SKM-1 (cell line): Measurements from ENCODE around the gene SEMA6B.

Experiments
- DNase-seq: peaks from one replicate; lab custom pipeline; 2025; ENCODE audit not compliant: unreplicated experiment; lab: John Stamatoyannopoulos, UW

The SEMA6B gene

DNA sequence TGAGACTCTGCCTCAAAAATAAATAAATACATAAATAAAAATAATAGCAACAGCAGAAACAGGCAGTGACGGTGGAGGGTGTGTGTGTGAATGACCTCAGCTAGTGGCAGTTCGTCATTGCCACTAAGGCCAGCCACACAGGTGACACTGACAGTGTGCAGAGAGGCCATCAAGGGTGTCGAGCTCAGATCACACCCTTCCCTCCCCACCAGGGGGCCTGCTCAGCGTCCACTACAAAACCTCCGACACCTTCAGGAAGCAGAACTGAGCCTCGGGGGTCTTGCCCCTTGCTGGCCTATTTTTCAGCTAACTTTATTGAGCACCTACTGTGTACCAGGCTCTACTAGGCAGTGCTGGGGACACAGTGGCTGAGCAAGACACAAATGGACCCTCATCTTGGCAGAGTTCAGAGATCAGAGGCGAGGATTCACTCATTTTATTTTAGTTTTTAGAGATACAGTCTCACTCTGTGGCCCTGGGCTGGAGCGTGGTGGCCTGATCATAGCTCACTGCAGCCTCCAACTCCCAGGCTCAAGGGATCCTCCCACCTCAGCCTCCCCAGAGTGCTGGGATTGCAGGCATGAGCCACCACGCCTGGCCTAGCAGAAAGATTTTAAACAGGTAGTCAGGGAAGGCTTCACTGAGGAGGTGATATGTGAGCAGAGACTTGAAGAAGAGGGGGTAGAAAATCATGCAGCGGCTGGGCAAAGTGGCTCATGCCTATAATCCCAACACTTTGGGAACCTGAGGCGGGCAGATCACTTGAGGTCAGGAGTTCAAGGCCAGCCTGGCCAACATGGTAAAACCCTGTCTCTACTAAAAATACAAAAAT, 30.3 kb upstream of the SEMA6B start:
- DNase-seq: no peak

DNA sequence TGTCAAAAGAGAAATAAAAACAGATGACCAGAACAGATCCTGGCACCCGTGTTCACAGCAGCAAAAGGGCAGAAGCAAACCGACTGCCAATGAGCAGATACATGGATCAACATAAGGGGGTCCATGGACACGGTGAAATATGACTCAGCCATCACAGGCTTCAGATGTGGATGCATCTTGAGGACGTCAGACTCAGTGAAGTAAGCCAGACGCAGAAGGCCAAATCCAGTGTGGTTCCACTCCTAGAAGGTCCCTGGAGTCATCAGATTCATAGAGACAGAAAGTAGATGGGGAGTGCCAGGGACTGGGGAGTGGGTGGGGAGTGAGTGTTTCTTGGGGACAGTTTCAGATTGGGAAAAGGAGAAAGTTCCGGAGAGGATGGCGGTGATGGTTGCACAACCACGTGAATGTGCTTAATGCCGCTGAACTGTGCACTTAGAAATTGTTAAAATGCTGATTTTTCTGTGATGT, 28.8 kb upstream of the SEMA6B start:
- no peak for DNase-seq

DNA sequence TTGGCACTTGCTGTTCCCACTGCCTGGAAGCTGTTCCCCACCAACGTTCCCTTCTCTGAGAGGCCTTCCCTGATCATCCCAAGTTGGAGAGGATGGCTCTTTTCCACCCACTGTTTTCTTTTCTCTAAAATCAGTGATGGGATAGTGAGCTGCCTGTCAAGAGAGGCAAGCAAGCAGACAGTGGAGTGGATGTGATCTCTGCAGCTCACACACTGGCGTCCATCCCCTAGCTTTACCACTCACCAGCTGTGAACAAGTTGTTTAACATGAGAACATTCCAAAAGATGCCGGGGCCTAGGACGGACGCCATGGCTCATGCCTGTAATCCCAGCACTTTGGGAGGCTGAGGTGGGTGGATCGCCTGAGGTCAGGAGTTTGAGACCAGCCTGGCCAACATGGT, 28.0 kb upstream of the SEMA6B start:
- DNase-seq: no peak

DNA sequence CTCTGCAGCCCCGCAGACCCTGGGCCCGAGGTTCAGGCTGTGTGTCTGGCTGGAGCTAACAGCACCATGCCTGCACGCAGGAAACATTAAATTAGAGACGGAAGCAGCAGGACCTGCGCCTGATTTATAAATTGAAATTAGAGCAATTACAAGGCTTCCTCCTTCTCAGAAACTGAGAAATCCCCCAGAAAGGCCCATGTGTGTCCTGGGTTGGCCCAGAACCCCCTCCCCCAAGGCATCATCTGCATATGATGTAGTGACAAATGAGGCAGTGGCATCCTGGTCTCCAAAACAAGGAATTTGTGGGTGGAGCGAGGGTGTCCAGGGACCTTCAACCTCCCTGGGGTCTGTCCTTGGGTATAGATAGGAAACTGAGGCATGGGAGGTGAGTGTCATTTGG, 27.2 kb upstream of the SEMA6B start:
- no peak for DNase-seq

DNA sequence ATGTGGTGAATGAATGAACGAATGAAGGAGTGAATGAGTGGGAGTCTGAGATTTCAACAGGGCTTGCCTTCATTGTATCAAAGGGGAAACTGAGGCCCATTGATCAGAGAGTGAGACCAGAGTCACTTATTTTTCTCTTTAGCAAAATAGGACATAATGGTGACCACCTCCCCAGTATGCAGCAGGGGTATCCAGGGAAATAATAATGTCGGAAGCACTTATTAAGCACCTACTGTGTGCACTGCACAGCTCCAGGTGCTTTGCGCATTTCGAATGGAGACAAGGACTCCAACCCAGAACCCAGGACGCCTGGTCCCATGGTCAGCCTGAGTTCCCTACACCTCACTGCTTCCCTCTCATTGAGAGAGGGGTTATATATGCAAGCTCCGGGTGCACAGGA, 26.8 kb upstream of the SEMA6B start:
- no peak for DNase-seq

DNA sequence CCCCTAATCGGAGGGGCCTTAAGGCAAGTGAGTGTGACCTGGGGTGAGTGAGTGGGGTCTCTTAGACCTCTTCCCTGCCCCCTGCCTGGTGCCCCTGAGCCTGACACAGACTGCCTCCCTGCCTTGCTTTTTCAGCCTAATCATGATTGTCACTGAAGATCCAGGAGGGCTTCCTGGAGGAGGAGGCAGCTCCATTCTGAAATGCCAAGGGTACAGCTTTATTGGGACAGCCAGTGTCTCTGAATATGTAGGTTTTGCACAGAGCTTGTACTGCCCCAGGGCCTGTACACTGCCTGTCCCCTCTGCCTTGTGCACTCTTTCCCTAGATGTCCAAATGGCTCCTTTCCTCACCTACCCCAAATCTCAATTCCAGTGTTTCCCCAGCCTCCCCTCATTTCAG, 26.1 kb upstream of the SEMA6B start:
- no peak for DNase-seq

DNA sequence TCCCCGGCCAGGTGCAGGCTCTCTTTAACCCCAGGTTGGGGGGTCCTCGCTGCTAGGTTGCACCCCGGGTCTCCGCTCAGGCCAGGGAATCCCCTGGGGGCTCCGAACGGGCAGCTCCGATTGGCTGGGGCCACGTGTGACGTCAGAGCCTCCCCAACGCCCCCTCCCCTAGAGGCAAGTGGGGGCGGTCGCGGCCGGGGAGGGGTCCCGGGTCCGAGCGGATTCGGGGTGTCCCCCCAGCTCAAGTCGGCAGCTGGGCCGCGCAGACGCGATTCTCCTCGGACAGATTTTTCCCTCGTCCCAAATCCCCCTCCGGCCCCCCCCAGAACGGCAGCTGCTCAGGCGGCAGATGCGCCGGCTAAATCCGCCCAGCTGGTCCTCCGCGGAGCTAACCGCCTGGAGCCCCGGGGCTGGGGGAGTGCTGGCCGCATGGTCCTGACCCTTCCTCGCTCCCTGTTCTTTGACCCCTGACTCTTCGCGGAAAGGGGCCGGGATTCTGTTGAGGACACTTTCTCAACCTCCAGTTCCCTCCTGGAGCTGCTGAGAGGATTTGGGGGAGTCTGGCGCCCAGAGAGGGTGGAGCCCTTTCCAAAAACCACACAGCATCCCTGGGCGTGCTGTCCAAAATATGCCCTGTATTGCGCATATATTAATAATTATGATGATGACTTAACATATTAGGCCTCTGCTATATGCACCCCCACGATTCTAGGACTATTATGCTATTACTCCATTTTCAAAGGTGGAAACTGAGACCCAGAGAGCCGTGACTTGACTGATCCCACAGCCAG, 25.4 kb upstream of the SEMA6B start:
- DNase-seq: no peak

DNA sequence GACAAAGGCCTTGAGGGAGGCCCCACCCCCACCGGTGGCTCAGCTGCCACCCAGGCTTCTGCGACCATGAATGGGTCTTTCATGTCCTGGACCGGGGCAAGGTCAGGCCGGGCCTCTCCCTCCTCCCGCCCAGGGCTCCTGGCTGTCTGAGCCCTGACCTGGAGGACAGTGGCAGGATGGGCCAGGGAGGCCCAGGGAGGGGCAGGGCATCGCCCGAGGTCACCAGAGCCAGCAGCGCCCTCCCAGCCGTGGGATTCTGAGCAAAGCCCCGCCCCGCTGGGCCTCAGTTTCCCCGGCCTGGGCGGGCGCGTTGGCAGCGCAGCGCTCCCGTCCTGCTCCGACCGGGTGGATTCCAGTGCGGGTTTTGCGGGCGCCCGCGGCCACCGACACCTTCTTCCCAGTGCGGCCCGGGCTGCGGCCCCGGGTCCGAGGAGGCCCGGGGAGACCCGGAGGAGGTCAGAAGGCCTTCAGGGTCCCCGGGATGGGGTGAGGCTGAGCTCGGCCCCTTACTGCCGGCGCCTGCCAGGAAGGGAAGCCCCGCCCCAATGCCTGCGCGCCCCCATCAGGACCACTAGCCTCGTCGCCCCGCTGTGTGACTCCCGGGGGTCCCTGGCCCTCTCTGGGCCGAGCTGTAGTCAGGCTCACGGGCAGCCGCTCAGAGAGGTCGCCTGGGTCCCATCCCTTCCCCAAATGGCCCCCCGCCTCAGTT, 24.6 kb upstream of the SEMA6B start:
- no peak for DNase-seq

DNA sequence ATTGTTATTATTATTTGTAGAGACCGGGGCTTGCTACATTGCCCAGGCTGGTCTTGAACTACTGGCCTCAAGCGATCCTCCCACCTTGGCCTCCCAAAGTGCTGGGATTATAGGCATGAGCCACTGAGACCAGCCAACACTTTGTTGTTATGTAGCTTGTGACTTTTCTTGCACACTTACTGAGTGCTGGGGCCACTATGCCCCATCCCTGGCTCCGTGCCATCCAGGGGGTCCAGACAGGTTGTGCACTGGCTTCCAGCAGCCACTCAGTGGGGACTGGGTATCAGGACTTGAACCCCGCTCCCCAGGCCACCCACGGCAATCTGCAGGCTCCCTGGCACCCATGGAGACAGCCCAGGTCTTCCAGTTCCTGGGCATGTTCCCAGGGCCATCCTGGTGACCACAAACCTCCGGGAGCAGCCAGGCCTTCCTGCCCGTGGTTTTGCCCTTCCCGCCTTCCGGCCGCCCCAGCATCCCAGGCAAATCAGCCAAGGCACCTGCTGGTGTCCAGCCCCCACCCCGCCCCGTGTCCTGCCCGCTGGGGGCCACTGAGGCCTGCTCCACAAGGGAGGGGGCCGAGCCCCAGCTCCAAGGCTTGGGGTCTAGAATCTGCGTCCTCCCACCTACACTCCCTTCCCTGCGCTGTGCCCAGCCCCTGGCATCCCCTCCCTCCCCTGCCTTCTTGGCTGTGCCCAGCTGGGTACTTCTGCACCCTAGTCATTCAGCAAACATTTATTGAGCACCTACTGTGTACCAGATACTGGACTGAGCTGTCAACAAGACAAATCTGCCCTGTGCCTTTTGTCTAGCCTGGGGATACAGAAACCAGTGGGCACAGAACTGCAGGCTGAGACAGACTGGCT, 23.7 kb upstream of the SEMA6B start:
- DNase-seq: no peak

DNA sequence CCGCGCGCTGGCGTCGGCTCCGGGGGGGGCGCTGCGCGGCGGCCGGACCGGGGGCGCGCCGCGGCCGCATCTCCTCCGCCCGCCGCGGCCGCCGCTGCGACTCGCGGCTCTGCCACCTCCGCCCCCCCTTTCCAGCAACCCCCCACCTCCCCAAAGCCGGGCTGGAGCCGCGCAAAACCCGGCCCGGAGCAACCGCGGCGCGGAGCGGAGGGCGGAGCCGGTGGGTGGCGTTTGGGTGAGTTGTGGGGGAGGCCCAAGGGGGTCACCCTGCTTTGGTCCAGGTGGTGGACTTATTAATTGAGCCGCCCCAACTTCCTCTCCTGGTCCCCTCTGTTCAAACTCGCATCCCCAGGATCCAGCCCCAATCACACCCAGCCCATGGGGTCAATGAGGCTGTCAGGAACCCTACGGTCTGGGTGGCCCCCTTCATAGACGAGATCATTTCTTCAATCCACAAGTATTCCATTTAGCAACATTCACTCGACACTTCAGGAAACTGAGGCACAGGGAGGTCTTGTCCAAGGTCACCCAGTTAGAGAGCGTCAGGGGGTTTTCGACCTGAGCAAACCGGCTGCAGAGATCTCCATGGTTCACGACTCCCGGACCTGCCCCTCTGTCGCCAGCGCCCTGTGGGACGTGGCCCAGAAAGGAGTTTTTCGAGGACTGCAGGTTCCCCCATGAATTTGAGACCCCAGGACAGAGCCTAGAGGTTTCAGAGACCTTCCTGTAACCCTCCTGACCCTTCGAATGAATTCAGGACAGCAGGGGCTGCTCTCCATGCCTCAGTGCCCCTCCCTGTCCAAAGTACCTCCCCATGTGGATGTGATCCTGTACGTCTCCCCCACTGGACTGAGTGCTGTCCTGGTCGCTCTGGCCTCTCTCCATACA, 22.4 kb upstream of the SEMA6B start:
- DNase-seq: no peak

DNA sequence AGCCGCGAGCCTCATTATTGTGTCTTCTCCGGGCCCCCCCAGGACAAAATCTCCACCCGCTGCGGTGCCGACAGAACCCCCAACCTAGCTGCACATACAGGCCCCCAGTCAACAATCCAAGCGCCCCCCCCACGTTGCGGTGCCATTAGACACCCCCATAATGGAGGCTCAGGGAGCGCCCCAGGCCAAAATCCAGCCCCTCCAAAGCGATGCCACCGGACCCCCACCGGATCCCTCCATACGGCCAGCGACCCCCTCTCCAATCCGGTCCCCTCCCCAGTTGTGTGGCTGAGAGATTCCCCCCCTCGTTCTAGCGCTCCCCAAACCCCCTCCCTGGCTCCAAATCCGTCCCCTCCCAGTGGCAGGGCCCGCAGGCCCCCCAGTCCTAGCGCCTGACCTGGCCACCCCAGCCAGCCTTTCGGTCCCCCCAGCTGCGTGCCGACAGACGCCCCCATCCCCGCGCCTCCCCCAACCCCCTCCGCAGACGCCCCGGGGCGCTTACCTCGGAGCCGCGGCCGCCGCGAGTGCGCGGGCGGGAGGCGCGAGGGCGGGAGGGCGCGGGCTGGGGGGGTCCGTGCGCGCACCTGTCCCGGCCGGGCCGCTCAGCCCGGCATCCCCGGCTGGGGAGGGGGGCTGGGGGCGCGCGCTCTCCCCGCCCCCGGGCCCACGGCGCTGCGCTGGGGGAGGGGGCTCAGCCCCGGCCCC, 21.6 kb upstream of the SEMA6B start:
- DNase-seq: no peak

DNA sequence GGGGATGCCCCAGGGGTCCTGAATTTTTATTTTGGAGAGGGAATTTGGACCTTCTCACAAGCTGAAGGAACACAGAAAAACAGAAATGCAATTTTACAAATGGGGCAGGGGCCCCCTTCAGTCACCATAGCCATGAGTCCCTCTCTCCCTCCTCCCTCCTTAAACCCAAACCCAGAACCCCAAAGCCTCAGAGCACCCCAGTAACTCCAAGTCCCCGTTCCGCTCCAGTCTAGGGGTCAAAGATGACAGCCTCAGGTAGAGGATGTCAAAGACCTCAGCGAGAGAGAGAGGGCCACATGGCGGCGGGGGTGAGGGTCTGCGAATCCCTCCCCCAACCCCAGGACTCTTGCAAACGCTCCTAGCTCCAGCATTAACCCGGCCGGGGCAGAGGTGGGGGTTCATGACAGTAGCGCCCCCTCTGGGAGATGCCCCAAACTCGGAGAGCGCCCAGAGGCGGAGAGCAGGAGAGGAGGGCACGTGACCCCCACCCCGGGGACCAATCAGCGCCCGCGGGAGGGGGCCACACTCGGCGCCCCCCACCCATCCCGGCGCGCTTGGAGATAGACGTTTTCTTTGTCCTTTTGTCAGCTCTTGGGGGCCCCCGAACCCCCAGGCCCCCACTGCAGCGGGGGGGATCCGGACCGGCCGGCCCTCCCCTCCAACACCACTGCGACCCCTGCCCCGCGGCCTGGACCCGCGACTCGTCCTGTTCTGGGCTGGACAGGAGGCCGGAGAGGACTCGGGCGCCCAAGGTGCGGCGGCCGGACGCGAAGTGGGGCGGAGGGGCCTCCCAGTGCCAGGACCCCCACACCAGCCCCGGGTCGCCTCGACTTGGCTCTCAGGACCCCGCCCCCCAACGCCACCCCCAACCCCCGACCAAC, 20.8 kb upstream of the SEMA6B start:
- no peak for DNase-seq

DNA sequence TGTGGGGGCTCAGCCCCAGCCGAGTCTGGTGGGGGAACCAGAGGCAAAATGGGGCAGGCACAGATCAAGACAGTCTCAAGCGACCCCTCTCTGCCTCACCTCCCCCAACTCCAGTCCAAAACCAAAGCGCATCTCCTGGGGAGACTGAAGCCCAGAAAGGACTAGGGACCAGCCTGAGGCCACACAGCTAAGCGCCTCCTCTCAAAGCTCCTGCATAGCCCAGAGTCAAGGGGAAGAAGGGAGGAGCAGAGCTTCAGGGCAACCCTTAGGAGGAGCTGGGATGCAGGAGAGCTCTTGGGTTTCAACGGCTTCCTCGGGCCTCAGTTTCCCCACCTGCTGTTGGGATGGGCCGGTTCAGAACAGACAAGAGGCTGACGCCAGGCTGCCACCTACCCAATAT, 19.9 kb upstream of the SEMA6B start:
- DNase-seq: no peak

DNA sequence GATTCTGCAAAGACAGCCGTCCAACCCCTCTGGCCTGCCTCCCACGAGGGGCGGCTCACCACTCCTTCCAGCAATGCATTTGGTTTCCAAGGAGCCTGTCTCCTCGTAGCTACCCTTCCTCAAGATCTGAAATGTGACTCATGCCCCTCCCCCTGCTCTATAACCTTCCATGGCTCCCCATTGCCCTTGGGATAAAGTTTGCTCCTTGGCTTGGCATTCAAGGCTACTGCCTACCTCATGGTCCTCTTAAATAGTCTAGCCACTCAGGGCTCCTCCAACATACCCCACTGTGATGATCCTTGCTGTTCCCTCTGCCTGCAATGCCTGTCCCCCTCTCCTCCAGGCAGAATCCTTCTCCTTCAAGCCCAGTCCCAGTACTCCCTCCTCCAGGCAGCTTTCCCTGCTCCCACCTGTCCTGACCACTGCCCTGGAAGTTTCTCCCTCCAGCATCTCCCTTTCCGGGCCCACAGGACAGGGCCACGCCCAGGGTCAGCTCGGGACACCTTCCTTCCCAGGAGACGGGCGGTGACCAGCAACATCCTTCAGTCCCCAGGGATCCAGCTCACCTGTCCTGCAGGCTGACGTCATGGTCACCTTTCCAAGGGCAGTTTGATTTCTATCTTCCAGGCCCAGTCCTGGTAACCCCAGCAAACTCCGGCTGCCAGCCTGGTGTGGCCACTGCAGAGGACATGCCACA, 19.2 kb upstream of the SEMA6B start:
- no peak for DNase-seq

DNA sequence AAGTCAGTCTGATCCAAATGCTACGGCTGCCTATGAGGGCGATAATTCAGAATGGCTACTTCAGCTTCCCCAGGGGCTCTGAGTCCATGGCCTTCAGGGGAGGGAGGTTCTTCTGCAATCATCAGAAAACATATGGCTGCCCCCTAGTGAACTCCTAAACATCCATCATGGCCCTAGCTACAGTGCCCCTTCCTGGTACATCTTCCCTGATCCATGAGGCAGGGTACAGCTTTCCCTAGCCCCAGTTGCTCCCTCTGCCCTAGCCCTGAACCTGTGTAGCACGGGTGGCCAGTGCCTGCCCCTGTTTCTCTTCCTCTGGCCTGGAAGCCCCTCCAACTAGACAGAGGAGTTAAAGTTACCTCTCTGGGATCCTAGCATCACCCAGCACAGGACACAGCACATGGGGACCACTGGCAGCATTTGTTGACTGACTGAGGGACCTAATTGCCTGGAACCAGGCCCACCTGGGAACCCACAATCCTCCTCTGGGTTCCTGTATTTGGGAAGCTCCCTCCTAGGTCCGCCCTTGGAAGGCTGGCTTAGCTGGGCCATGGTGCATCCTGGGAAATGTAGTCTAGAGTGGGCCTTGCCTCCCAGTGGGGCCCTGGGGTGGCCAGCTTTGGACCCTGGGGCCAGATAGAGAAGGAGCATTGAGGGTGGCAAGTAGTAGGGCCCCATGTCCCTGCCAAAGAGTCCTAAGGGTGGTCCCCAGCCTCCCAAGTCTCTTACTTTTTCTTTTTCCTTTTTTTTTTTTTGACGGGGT, 17.7 kb upstream of the SEMA6B start:
- DNase-seq: no peak

DNA sequence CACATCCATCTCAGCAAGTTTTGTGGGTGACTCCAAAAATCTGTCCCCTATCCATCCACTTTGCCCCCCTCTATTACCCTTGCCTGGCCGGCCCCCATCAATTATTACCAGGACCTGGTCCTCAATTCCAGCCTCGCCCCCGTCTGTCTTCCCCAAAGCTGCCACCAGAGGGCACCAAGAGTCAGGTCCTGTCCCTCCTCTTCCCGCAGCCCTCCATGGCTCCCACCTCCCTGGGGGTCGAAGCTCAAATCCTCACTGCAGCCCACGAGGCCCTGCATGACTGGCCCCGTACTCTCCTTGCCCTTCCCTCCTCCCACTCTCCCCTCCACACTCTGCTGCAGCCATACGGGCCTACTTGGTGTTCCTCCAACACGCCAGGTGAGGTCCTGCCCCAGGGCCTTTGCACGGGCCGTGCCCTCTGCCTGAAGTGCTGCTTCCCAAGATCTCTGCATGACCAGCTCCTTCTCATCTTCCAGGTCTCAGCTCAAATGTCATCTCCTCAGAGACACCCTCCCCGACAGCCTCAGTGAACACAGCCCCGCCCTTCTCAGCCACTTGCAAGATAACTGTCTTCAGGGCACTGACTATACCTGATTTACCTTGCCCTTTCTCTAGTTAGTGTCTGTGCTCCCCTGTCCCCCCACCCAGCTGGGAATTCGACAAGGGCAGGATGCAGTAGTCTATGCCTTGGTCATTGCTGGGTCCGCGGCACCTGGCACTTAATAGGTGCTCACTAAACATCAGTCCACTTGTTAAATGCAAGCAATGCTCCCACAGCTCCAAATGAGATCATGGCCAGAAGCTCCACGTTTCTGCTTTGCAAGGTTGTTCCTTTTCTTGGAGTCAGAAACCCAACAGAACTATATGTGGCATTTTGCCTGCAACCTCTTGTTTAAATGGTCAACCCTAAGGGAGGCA, 16.8 kb upstream of the SEMA6B start:
- no peak for DNase-seq
